HG02884 (cell line): Measurements from ENCODE around the gene STEAP1.
"Not testable (repeated sequence)": the region's sequence is repeated elsewhere in the genome, so short reads cannot be mapped to it uniquely, and the experiment has no call there.

Experiments used
- ATAC-seq: cut with Tn5 transposase; IDR thresholded peaks from one replicate; pipeline ENCODE4 v1.9.1; 2021; ENCODE audit warnings: mild to moderate bottlenecking, moderate library complexity; ENCODE audit not compliant: unreplicated experiment

The STEAP1 gene

GRCh38 chr7:90173127-90173844 is 19.0 kb downstream of the STEAP1 start:
- ATAC-seq, result peak; percentile 69

DNA sequence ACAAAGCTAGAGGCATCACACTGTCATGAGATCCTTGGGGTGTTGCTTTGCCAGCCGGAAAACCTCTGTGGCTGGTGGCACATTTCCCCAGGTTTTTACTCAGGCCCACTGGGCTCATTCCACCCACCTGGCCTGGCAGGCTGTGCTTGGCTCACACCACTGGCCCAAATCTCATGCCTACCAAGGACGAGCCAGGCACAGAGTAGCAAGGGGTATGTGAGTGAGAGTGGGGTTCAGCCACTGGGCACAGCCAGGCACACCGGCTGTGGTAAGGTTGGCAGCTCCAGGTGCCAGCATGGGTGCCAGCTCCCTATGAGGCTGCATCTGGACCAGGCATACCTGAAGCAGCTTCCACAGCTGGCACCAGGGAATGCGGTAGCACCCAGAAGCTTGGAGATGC is 21.4 kb downstream of the STEAP1 start:
- no peak for ATAC-seq

GRCh38 chr7:90176195-90176594 is 21.9 kb downstream of the STEAP1 start:
- ATAC-seq, result no peak

- ATAC-seq, result no peak
These were observed 23.9 kb downstream of the STEAP1 start for GRCh38 chr7:90178166-90178565.

DNA sequence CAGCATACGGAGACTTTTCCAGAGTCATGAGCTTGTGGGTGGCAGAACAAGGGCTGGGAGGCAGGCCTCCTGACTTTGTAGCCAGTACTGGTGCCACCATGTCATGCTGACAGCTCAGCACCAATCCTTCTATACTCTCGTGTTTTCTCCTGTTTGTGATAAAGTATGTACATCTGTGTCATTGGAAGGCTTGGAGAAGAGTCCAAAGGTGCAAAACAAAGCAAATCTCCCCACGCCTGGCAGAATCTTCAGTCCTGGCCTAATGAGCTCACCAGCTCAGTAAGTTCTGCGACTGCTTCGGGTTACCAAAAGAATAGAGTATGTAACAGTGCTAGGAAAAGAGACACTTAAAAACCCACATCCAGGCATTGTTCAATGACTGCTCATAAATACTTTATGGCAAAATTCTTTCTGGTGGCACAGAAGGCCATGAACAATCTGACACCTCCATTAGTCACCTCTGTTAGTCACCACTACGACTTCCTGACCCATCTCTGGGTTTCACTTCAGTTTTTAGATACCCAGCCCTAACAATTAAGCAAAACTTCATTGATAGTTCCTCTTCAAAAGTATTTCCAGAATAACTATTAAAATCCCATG is 24.5 kb downstream of the STEAP1 start:
- ATAC-seq, result peak; percentile 91

GRCh38 chr7:90180011-90180585 is 25.8 kb downstream of the STEAP1 start:
- ATAC-seq, result no peak

- ATAC-seq, result no peak
These were observed 26.4 kb downstream of the STEAP1 start for GRCh38 chr7:90180649-90181048.

GRCh38 chr7:90181485-90181884 is 27.2 kb downstream of the STEAP1 start:
- no peak for ATAC-seq

- ATAC-seq, result not testable (repeated sequence)
These were observed 32.0 kb downstream of the STEAP1 start for GRCh38 chr7:90186290-90186689.

GRCh38 chr7:90187507-90188050 is 33.3 kb downstream of the STEAP1 start:
- ATAC-seq, result no peak

DNA sequence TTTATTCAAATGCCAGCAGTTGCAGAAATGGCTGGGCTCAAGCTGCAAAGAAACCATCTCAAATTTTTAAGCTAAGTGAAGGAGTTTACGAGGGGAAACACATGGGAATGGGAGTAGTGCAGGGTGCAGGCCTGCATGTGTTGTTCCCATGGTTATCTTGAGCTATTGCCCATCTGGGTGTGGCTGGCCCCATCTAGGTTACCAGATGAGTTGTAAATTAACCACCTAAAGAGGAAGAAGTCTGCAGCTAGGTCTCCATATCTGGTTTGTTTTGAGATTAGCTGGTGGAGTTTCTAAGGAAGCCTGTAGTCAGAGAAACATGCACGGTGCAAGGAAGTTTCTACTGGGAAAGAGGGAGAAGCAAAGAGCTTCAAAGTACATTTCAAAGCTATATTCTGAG is 34.0 kb downstream of the STEAP1 start:
- ATAC-seq, result peak; percentile 91

DNA sequence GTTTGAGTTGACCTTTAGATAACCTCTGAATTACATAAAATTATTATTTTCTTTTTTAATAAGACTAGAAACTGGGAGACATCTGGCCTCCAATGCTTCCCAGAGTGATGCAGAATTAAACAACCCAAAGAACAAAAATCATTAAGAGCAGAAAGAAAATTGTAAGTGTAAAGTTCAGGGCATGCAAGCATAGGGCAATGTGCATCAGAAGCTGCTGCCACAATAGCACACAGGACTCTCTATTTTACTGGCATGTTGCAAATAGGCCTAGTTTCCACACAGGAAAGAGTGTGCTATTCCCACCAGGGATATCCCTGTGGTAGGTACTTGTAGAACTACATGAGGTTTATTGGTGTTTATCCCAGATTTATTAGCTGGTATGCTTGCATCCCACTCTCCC is 36.7 kb downstream of the STEAP1 start:
- no peak for ATAC-seq

DNA sequence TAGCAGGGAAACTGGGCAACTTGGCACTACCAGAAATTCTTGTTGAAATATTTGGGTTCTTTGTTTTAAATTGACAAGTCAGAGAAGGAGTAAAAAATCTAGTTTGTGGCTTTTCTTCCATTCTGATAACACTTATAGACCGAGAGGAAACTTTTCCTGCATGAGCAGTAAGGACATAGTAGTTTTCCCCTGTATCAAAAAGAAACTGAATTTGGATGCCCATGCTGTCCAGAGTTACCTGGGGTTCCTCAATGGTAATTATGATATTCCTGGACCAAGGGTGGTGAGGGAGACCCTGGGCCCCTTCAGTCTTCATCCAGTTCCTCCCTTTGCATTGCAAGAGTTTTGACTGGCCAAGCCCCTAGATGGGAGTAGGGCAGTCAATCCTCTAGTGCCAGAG is 37.4 kb downstream of the STEAP1 start:
- no peak for ATAC-seq

- ATAC-seq, result no peak
These were observed 38.8 kb downstream of the STEAP1 start for GRCh38 chr7:90192876-90193750.

GRCh38 chr7:90194911-90195809 is 40.9 kb downstream of the STEAP1 start:
- no peak for ATAC-seq

DNA sequence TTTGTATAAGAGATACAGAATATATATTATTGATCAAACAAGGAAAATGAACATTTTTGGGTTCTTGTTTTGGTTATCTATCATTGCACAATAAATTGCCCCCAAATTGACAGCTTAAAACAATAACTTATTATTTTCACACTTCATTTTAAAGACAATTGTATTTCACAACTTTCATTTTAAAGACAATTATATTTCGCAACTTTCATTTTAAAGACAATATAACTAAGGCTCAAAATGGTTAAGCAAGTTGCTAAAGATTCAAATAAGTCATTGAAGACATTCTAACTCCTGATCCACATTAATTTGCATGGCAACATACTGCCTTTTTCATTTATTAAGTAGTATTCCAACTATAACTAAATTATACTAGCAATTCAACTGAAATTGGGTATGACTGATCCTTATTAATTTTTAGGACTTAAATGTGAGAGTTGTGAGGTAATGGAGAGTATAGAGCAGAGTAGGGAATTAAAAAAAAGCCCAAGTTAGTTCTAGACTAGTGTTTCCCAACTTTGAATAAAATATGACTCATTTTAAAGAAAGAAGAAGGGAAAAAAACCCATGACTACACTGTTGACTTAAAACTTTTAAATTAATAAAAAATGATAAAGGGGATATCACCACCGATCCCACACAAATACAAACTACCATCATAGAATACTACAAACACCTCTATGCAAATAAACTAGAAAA is 47.4 kb downstream of the STEAP1 start:
- no peak for ATAC-seq

GRCh38 chr7:90207956-90208355 is 53.7 kb downstream of the STEAP1 start:
- no peak for ATAC-seq

GRCh38 chr7:90209776-90210175 is 55.5 kb downstream of the STEAP1 start:
- no peak for ATAC-seq

GRCh38 chr7:90210475-90210874 is 56.2 kb downstream of the STEAP1 start:
- no peak for ATAC-seq

DNA sequence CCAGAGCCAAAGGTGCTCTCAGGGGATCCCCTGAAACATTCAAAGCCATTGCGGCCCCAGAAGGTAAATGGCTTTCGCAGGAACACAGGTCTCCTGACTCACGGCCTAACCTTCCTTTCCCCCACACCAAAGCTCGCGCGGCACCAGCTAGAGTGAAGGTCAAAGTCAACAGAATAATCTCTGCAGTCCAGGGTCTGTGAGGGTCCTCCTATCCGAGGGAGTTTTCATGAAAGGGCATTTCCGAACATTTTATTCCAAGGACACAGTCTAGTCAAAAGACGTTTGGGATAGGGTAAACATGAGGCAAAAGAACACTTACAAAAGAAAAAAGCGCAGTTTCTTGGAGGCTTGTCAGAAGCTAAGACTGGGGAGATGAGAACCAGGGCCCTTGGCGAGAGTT is 56.7 kb downstream of the STEAP1 start:
- no peak for ATAC-seq
